HS-27A (cell line): ENCODE data around the gene CCDC102B.

ENCODE experiments used
- DNase-seq: peaks from one replicate; pipeline ENCODE4 v3.0.0-alpha.2; 2012; ENCODE audit warnings: low read depth, missing footprints

Gene CCDC102B

DNA sequence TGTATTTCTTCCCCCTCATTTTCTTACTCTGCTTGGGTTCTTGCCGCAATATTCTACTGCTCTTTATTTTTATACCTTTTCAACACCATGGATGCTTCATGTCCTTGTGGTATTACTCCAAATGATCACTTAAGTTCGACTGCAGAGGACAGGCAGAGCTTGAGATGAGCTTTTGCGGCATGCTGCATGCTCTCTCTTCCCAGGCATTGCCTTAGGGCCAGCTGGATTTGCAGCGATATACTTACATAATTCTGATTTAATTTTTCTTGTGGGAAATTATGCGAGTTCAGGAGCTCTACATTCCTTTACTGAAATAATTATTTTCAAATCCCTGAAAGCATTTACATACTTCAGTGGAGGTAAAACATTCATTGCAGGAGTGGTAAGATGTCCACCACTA is 288.1 kb downstream of the CCDC102B start:
- DNase-seq, result no peak

DNA sequence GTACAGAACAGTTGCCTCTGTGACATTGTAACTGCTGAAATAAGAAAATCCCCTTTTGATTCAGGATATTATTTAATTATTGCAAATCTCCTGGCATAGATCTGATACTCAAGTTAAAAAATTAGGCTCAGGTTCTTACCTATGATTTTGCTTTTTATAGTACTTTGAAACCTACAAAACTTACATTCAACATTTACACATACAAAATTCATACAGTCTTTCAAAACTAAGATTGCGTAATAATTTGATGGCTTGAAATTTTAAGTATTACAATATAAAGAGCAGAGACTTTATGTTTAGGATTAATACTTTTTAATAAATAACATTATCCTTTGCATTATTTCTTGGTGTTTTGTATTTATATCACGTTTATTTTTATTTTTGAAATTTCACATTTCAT is 291.1 kb downstream of the CCDC102B start:
- no peak for DNase-seq

DNA sequence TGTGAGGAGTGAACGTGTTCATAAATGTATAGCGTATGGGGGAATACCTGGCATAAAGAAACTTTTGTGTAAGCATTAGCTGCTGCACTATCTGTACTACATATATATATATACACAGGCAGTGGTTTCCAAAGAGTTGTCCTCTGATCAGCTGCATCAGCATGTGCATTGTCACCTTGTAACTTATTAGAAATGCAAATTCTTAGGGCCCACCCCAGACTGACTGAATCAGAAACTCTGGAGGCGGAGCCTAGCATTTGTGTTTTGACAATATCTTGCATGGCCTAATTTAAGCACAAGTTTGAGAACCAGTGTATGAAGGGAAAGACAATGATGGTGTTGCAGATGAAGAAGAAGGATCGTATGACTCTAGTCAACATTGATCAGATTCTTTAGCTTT is 299.5 kb downstream of the CCDC102B start:
- DNase-seq, result no peak

DNA sequence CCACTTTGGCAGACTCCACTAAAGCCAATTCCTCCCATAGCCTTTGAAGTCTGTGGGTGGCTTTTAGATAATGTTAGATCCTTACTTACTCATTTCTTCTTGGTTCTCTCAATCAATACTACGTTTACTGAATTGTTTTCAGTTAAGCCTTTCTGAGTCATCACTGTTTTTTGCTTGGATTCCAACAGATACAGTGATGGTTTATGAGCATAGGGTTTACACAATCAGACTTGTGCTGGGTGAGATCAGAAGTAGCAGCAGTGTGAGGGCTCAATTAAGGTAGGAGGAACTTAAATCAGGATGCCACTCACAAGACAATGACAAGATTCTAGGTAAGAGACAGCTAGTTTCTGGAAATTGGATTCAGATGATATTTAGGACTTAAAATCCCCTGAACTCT is 305.1 kb downstream of the CCDC102B start:
- no peak for DNase-seq
